Caco-2 (cell line): ENCODE results near the gene MEGF8. TPM values are rescaled to one million over a fixed set of nuclear protein-coding genes. Genes with fewer than 3 reads are reported as not detected.

Experiments used
- BruUV-seq: library from RNA; stranded (reverse); fragments of 400-500 nt; replicated peaks from 2 replicates; lab custom pipeline; 2021; lab: Mats Ljungman, UMichigan
- CTCF ChIA-PET: fragments of 300-600 bp; sonication (Branson Sonifier 250); formaldehyde crosslinking; loops from one replicate; lab custom pipeline; 2022; ENCODE audit warnings: antibody characterized with exemption; lab: Charles Lee
- POLR2A ChIA-PET: fragments of 300-600 bp; sonication (Branson Sonifier 250); formaldehyde crosslinking; loops from one replicate; lab custom pipeline; 2022; ENCODE audit warnings: antibody characterized with exemption; lab: Charles Lee
- DNase-seq, 2 experiments: peaks; one replicate each; pipeline versions ENCODE4 v3.0.0 to v3.0.0-alpha.2; 2020 to 2022
- H3K27me3 ChIP-seq: replicated peaks from 2 replicates; pipeline ENCODE4 v1.6.0; 2011; ENCODE audit warnings: low read length; ENCODE audit not compliant: control insufficient read depth, insufficient read depth
- H3K36me3 ChIP-seq: 2 replicates; pipeline ENCODE4 v1.5.1; 2011; ENCODE audit warnings: low read length; ENCODE audit not compliant: control insufficient read depth, insufficient read depth
- H3K4me1 ChIP-seq: fragments of 250-450 bp; sonication (Bioruptor Pico); 2 replicates; pipeline ENCODE4 v1.5.1; 2020; ENCODE audit warnings: mild to moderate bottlenecking
- H3K4me3 ChIP-seq: 2 replicates; pipeline ENCODE4 v1.5.1; 2011; ENCODE audit warnings: low read depth, mild to moderate bottlenecking, control low read depth, low read length
- H3K9me3 ChIP-seq: fragments of 250-450 bp; sonication (Bioruptor Pico); 2 replicates; pipeline ENCODE4 v1.5.1; 2020; ENCODE audit warnings: mild to moderate bottlenecking, moderate library complexity
- H3K27ac Mint-ChIP-seq: one replicate; pipeline ENCODE4 v1.8.0; 2022; ENCODE audit warnings: mixed read lengths; ENCODE audit not compliant: unreplicated experiment
- H3K27me3 Mint-ChIP-seq: one replicate; pipeline ENCODE4 v1.8.0; 2022; ENCODE audit warnings: mixed read lengths; ENCODE audit not compliant: insufficient read depth, unreplicated experiment
- H3K36me3 Mint-ChIP-seq: one replicate; pipeline ENCODE4 v1.8.0; 2022; ENCODE audit warnings: mild to moderate bottlenecking, mixed read lengths; ENCODE audit not compliant: insufficient read depth, unreplicated experiment
- H3K4me1 Mint-ChIP-seq: one replicate; pipeline ENCODE4 v1.8.0; 2022; ENCODE audit warnings: low read depth, mixed read lengths; ENCODE audit not compliant: unreplicated experiment
- H3K4me3 Mint-ChIP-seq: one replicate; pipeline ENCODE4 v1.8.0; 2022; ENCODE audit warnings: mild to moderate bottlenecking, moderate library complexity, mixed read lengths; ENCODE audit not compliant: unreplicated experiment
- H3K9me3 Mint-ChIP-seq: one replicate; pipeline ENCODE4 v1.8.0; 2022; ENCODE audit warnings: mixed read lengths; ENCODE audit not compliant: unreplicated experiment
- CTCF ChIP-seq, 2 experiments: fragments of 200-600 bp in 1 of 2; IDR thresholded peaks; 1 replicate in 1 of 2; 2 replicates in 1 of 2; pipeline versions ENCODE4 v1.5.1 to v1.8.0; 2011 to 2022; ENCODE audit warnings: antibody characterized with exemption in 1 of 2, control low read depth in 1 of 2, inconsistent platforms in 1 of 2, low read depth in 1 of 2, low read length in 1 of 2, mild to moderate bottlenecking in 1 of 2, moderate library complexity in 1 of 2; ENCODE audit not compliant: insufficient read depth in 1 of 2, severe bottlenecking in 1 of 2, unreplicated experiment in 1 of 2
- intact Hi-C: fragments of 100-400 bp; cut with micrococcal nuclease; formaldehyde crosslinking; loops from one replicate; pipeline ENCODE4 v1.10.0; 2022; ENCODE audit not compliant: unreplicated experiment
- total RNA-seq: library from RNA; stranded (reverse); gene quantifications from 2 replicates; pipeline ENCODE4 v1.2.3, GENCODE V29; 2022

MEGF8 gene
- total RNA-seq, 1 experiment from 2014 or later: 17.9 TPM

GRCh38 chr19:42311657-42312056 is 13.8 kb upstream of the MEGF8 start:
- Histone ChIP-seq H3K27me3 (no peaks in the 10 kb centered on the region), H3K4me3 (no peak overlapping the region), H3K36me3 (no peaks in the 10 kb centered on the region), H3K9me3 (no peaks in the 10 kb centered on the region), H3K4me1 (0 out of 2 replicates have a peak, but pooled peaks cover 5% of the 10 kb centered on the region)
- peak overlapping the region; percentile 66 for H3K4me3 Mint-ChIP-seq
- no peak overlapping the region for H3K27ac Mint-ChIP-seq
- CTCF ChIA-PET: interaction anchor here (0.5 kb wide), 1 partner anchor 135 kb away, joined by 3 read pairs; no protein-coding TSS in a partner anchor
- DNase-seq: no peak
- BruUV-seq: no TSS peak
- H3K36me3 Mint-ChIP-seq: no peaks in the 10 kb centered on the region
- H3K27me3 Mint-ChIP-seq: peaks cover 8% of the 10 kb centered on the region
- peaks cover 16% of the 10 kb centered on the region for H3K9me3 Mint-ChIP-seq
- intact Hi-C loops: no loop called here
- peak in 1 of 2 experiments; percentile 19 for TF ChIP-seq CTCF (IDR thresholded peaks at IDR 0.05; ENCODE audit: insufficient read depth in 1 of 2, low read depth in 1 of 2, low read length in 1 of 2, severe bottlenecking in 1 of 2, unreplicated experiment in 1 of 2)
- H3K4me1 Mint-ChIP-seq: no peaks in the 10 kb centered on the region
- POLR2A ChIA-PET: no interaction called here

- CTCF ChIA-PET: no interaction called here
- intact Hi-C loops: no loop called here
- H3K4me1 ChIP-seq: 0 out of 2 replicates have a peak, but pooled peaks cover 5% of the 10 kb centered on the region
- Mint-ChIP-seq H3K9me3 (peaks cover 11% of the 10 kb centered on the region), H3K4me1 (no peaks in the 10 kb centered on the region), H3K4me3 (peak overlapping the region; percentile 66), H3K27ac (no peak overlapping the region), H3K36me3 (no peaks in the 10 kb centered on the region), H3K27me3 (peaks cover 11% of the 10 kb centered on the region)
- H3K4me3 ChIP-seq: no peak overlapping the region
- no peaks in the 10 kb centered on the region for H3K36me3 ChIP-seq
- no TSS peak for BruUV-seq
- no peaks in the 10 kb centered on the region for H3K27me3 ChIP-seq
- H3K9me3 ChIP-seq: no peaks in the 10 kb centered on the region
- TF ChIP-seq CTCF (IDR thresholded peaks at IDR 0.05; ENCODE audit: insufficient read depth in 1 of 2, low read depth in 1 of 2, low read length in 1 of 2, severe bottlenecking in 1 of 2, unreplicated experiment in 1 of 2): no peak
- no peak for DNase-seq
- POLR2A ChIA-PET: no interaction called here
Measured at GRCh38 chr19:42312370-42312769, 13.1 kb upstream of the MEGF8 start.

GRCh38 chr19:42313096-42313839 is 12.2 kb upstream of the MEGF8 start, which contains the start of gene TMEM145:
TMEM145 (plus strand) TSS chr19:42313309; CDS start chr19:42313377, 68 bp downstream.
- ChIA-PET POLR2A (no interaction called here), CTCF (interaction anchor here (1.2 kb wide), 2 partner anchors 10 to 11 kb away, joined by 3 to 4 read pairs; partner anchors contain the start of gene PAFAH1B3)
- Mint-ChIP-seq H3K27me3 (peaks cover 11% of the 10 kb centered on the region), H3K36me3 (no peaks in the 10 kb centered on the region), H3K4me3 (peak within 1 kb of the TSS; percentile 66), H3K27ac (no peak within 1 kb of the TSS), H3K9me3 (peaks cover 2% of the 10 kb centered on the region), H3K4me1 (no peaks in the 10 kb centered on the region)
- peak in 1 of 2 experiments; percentile 14 for TF ChIP-seq CTCF (IDR thresholded peaks at IDR 0.05; ENCODE audit: insufficient read depth in 1 of 2, low read depth in 1 of 2, low read length in 1 of 2, severe bottlenecking in 1 of 2, unreplicated experiment in 1 of 2)
- BruUV-seq: no TSS peak
- Histone ChIP-seq H3K4me3 (peak within 1 kb of the TSS; percentile 48), H3K27me3 (no peaks in the 10 kb centered on the region), H3K9me3 (no peaks in the 10 kb centered on the region), H3K4me1 (0 out of 2 replicates have a peak, but pooled peaks cover 5% of the 10 kb centered on the region), H3K36me3 (no peaks in the 10 kb centered on the region)
- intact Hi-C loops: no loop called here
- DNase-seq: peak; percentile 62 to 83
